ENCODE data around the gene SDK1. TPM values are rescaled to one million over a fixed set of nuclear protein-coding genes. Genes with fewer than 3 reads are reported as not detected.

Gene SDK1
- total and polyA plus RNA-seq, 10 of the 15 experiments (the other 5 are each of a cell fraction or from before 2014, with no cell fraction given) = 0.14 to 0.33 TPM; not detected in 8

- SMC1A ChIA-PET (ENCODE audit: uncharacterized antibody, unreplicated experiment) = no interaction called here
- H3K4me3 ChIP-seq = no peak overlapping the region
- CTCF ChIA-PET = no interaction called here
- POLR2A ChIA-PET = no interaction called here
- H3K27ac ChIP-seq (ENCODE audit: control insufficient read depth, insufficient read depth) = no peak overlapping the region
- 62% methylated on average over 8 of the region's 8 CpGs for WGBS (ENCODE audit: insufficient coverage, insufficient replicate concordance, low lambda C conversion rate, missing lambda C conversion rate)
- no peaks in the 10 kb centered on the region for H3K36me3 ChIP-seq (ENCODE audit: control insufficient read depth in 2 of 2, insufficient read depth in 2 of 2, low read length in 1 of 2)
- H3K27me3 ChIP-seq (replicated peaks in 1 of 2; ENCODE audit: control insufficient read depth in 2 of 2, insufficient read depth in 2 of 2, low read length in 1 of 2) = no peaks in the 10 kb centered on the region
- intact Hi-C loops (cut with micrococcal nuclease; ENCODE audit: unreplicated experiment) = no loop called here
- no peaks in the 10 kb centered on the region for H4K20me1 ChIP-seq (ENCODE audit: control insufficient read depth, insufficient read depth)
- H3K9me3 ChIP-seq (replicated peaks; ENCODE audit: control insufficient read depth, insufficient read depth, low read length) = peaks cover 1% of the 10 kb centered on the region; the same call in 1 of the 3 replicates
- BruUV-seq (replicated peaks) = no TSS peak
- no peak for FAIRE-seq
- no peak for ATAC-seq
- RAD21 ChIA-PET (ENCODE audit: unreplicated experiment) = no interaction called here
- no peak overlapping the region for H2AFZ ChIP-seq (ENCODE audit: control insufficient read depth, low read depth, low read length)
- DNase-seq (ENCODE audit: low read depth, low spot score) = no peak
- no peak for TF ChIP-seq ATF2 (IDR thresholded peaks at IDR 0.05; ENCODE audit: low read length)
- TF ChIP-seq HCFC1 (IDR thresholded peaks at IDR 0.05; ENCODE audit: low read length) = no peak
- no peak for TF ChIP-seq TCF12 (IDR thresholded peaks at IDR 0.05; ENCODE audit: low read depth, low read length)
- TF ChIP-seq CREB1 (IDR thresholded peaks at IDR 0.05; ENCODE audit: low read depth) = no peak
- no peak for TF ChIP-seq SREBF1 (IDR thresholded peaks at IDR 0.05; ENCODE audit: low read length)
- TF ChIP-seq SIN3A (IDR thresholded peaks at IDR 0.05; ENCODE audit: low read depth, low read length) = no peak
- TF ChIP-seq ATF7 (IDR thresholded peaks at IDR 0.05; ENCODE audit: low read depth) = no peak
- no peak for TF ChIP-seq SRF (IDR thresholded peaks at IDR 0.05; ENCODE audit: low read depth in 2 of 2, low read length in 2 of 2)
- TF ChIP-seq MEF2B (IDR thresholded peaks at IDR 0.05; ENCODE audit: partially characterized antibody, poor library complexity, severe bottlenecking) = no peak
- TF ChIP-seq, protein P1, sequence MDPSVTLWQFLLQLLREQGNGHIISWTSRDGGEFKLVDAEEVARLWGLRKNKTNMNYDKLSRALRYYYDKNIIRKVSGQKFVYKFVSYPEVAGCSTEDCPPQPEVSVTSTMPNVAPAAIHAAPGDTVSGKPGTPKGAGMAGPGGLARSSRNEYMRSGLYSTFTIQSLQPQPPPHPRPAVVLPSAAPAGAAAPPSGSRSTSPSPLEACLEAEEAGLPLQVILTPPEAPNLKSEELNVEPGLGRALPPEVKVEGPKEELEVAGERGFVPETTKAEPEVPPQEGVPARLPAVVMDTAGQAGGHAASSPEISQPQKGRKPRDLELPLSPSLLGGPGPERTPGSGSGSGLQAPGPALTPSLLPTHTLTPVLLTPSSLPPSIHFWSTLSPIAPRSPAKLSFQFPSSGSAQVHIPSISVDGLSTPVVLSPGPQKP (IDR thresholded peaks at IDR 0.05; ENCODE audit: low read depth, low read length) = no peak
- TF ChIP-seq FOXK2 (IDR thresholded peaks at IDR 0.05) = no peak
- TF ChIP-seq, protein P2, sequence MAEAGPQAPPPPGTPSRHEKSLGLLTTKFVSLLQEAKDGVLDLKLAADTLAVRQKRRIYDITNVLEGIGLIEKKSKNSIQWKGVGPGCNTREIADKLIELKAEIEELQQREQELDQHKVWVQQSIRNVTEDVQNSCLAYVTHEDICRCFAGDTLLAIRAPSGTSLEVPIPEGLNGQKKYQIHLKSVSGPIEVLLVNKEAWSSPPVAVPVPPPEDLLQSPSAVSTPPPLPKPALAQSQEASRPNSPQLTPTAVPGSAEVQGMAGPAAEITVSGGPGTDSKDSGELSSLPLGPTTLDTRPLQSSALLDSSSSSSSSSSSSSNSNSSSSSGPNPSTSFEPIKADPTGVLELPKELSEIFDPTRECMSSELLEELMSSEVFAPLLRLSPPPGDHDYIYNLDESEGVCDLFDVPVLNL (IDR thresholded peaks at IDR 0.05; ENCODE audit: low read depth, low read length) = no peak
- TF ChIP-seq NFIC (IDR thresholded peaks at IDR 0.05; ENCODE audit: low read depth, low read length) = no peak
- TF ChIP-seq NR2C2 (IDR thresholded peaks at IDR 0.05; ENCODE audit: borderline replicate concordance, control insufficient read depth, insufficient read length, low read depth) = no peak
- no peak for TF ChIP-seq POU2F2 (IDR thresholded peaks at IDR 0.05; ENCODE audit: borderline replicate concordance, low read depth, low read length)
- TF ChIP-seq CUX1 (IDR thresholded peaks at IDR 0.05; ENCODE audit: insufficient replicate concordance, low read depth, low read length) = no peak
- H3K4me1 ChIP-seq (ENCODE audit: control insufficient read depth, insufficient read depth, low read length) = no peaks in the 10 kb centered on the region
- no peak overlapping the region for H3K9ac ChIP-seq (ENCODE audit: control insufficient read depth, insufficient read depth, low read length)
- no peak overlapping the region for H3K4me2 ChIP-seq (ENCODE audit: control insufficient read depth, insufficient read depth)
- no peaks in the 10 kb centered on the region for H3K79me2 ChIP-seq (ENCODE audit: control insufficient read depth, insufficient read depth, low read length)
- in situ Hi-C loops (cut with MboI) = no loop called here
Measured at GRCh38 chr7:3778345-3778744, 477.3 kb downstream of the SDK1 start.

All from GM12878 (cell line).